RWPE2 (cell line): ENCODE data around the gene KIRREL3.

Experiments
- ATAC-seq: fragments of 200-7000 bp; cut with Tn5 transposase; 3 replicates; pipeline ENCODE4 v1.9.1; 2021; ENCODE audit warnings: low read depth
- DNase-seq: peaks from one replicate; pipeline ENCODE4 v3.0.0-alpha.2; 2020; ENCODE audit warnings: low spot score
- H3K27ac ChIP-seq: fragments of 450-650 bp; 2 replicates; pipeline ENCODE4 v1.5.1; 2017; ENCODE audit warnings: mild to moderate bottlenecking; ENCODE audit not compliant: poor library complexity, severe bottlenecking
- H3K27me3 ChIP-seq: fragments of 250-450 bp; sonication (Bioruptor Pico); 2 replicates; pipeline ENCODE4 v1.5.1; 2021; ENCODE audit warnings: mild to moderate bottlenecking, moderate library complexity; ENCODE audit not compliant: insufficient read depth, poor library complexity, severe bottlenecking
- H3K36me3 ChIP-seq: fragments of 250-450 bp; sonication (Bioruptor Pico); 2 replicates; pipeline ENCODE4 v1.5.1; 2020; ENCODE audit warnings: low read depth, mild to moderate bottlenecking, moderate library complexity
- H3K4me1 ChIP-seq: fragments of 250-450 bp; sonication (Bioruptor Pico); 2 replicates; pipeline ENCODE4 v1.5.1; 2021; ENCODE audit warnings: mild to moderate bottlenecking, moderate library complexity; ENCODE audit not compliant: insufficient read depth, poor library complexity, severe bottlenecking
- H3K4me3 ChIP-seq: fragments of 250-450 bp; sonication (Bioruptor Pico); 2 replicates; pipeline ENCODE4 v1.5.1; 2021; ENCODE audit warnings: mild to moderate bottlenecking, moderate library complexity; ENCODE audit not compliant: severe bottlenecking
- H3K9me3 ChIP-seq: fragments of 250-450 bp; sonication (Bioruptor Pico); 2 replicates; pipeline ENCODE4 v1.5.1; 2021; ENCODE audit warnings: mild to moderate bottlenecking, moderate library complexity; ENCODE audit not compliant: severe bottlenecking
- CTCF ChIP-seq: fragments of 450-650 bp; IDR thresholded peaks from one replicate; pipeline ENCODE4 v1.5.1; 2017; ENCODE audit warnings: mild to moderate bottlenecking, moderate library complexity; ENCODE audit not compliant: poor library complexity, severe bottlenecking

KIRREL3 gene

GRCh38 chr11:126832387-126832786, 168.2 kb downstream of the KIRREL3 start:
- no peak for TF ChIP-seq CTCF
- ATAC-seq, result no peak
- no peak overlapping the region for H3K27ac ChIP-seq
- DNase-seq, result no peak
- H3K36me3 ChIP-seq, result no peaks in the 10 kb centered on the region
- peaks cover 3% of the 10 kb centered on the region for H3K27me3 ChIP-seq
- H3K4me1 ChIP-seq, result no peaks in the 10 kb centered on the region
- H3K4me3 ChIP-seq, result no peak overlapping the region
- H3K9me3 ChIP-seq, result no peaks in the 10 kb centered on the region

- Histone ChIP-seq H3K4me3 (no peak overlapping the region), H3K27me3 (no peaks in the 10 kb centered on the region), H3K36me3 (no peaks in the 10 kb centered on the region), H3K9me3 (no peaks in the 10 kb centered on the region), H3K4me1 (no peaks in the 10 kb centered on the region), H3K27ac (no peak overlapping the region)
- TF ChIP-seq CTCF, result no peak
- ATAC-seq (no peak), DNase-seq (no peak)
These were observed 170.3 kb downstream of the KIRREL3 start for GRCh38 chr11:126830216-126830806.

GRCh38 chr11:126829716-126830115, 170.9 kb downstream of the KIRREL3 start:
- no peak for TF ChIP-seq CTCF
- no peaks in the 10 kb centered on the region for H3K9me3 ChIP-seq
- no peaks in the 10 kb centered on the region for H3K4me1 ChIP-seq
- H3K27ac ChIP-seq, result no peak overlapping the region
- DNase-seq, result no peak
- H3K36me3 ChIP-seq, result no peaks in the 10 kb centered on the region
- H3K27me3 ChIP-seq, result peaks cover 2% of the 10 kb centered on the region
- ATAC-seq, result no peak
- no peak overlapping the region for H3K4me3 ChIP-seq

GRCh38 chr11:126824035-126824607, 176.4 kb downstream of the KIRREL3 start:
- H3K9me3 ChIP-seq, result no peaks in the 10 kb centered on the region
- DNase-seq (no peak), ATAC-seq (no peak)
- H3K4me3 ChIP-seq, result no peak overlapping the region
- no peaks in the 10 kb centered on the region for H3K4me1 ChIP-seq
- no peaks in the 10 kb centered on the region for H3K36me3 ChIP-seq
- no peak for TF ChIP-seq CTCF
- H3K27ac ChIP-seq, result no peak overlapping the region
- H3K27me3 ChIP-seq, result peaks cover 9% of the 10 kb centered on the region

- no peak for DNase-seq
- Histone ChIP-seq H3K27me3 (peaks cover 9% of the 10 kb centered on the region), H3K27ac (no peak overlapping the region), H3K4me1 (no peaks in the 10 kb centered on the region), H3K4me3 (no peak overlapping the region), H3K9me3 (no peaks in the 10 kb centered on the region), H3K36me3 (no peaks in the 10 kb centered on the region)
- no peak for TF ChIP-seq CTCF
- no peak for ATAC-seq
These were observed 177.3 kb downstream of the KIRREL3 start for GRCh38 chr11:126823274-126823673.
